WERI-Rb-1 (cell line): ENCODE results near the gene LGALS9B.
"Not testable (repeated sequence)": the region's sequence is repeated elsewhere in the genome, so short reads cannot be mapped to it uniquely, and the experiment has no call there.

Experiments used
- DNase-seq: peaks from one replicate; pipeline ENCODE4 v3.0.0-alpha.2; 2020
- H3K27ac ChIP-seq: fragments of 250-450 bp; sonication (Bioruptor Pico); 2 replicates; pipeline ENCODE4 v1.5.1; 2020; ENCODE audit warnings: mild to moderate bottlenecking, moderate library complexity
- H3K27me3 ChIP-seq: fragments of 250-450 bp; sonication (Bioruptor Pico); 2 replicates; pipeline ENCODE4 v1.5.1; 2021; ENCODE audit warnings: mild to moderate bottlenecking, low read depth, moderate library complexity; ENCODE audit not compliant: insufficient read depth, severe bottlenecking
- H3K36me3 ChIP-seq: fragments of 250-450 bp; sonication (Bioruptor Pico); 2 replicates; pipeline ENCODE4 v1.5.1; 2020; ENCODE audit warnings: mild to moderate bottlenecking, moderate library complexity
- H3K4me3 ChIP-seq: 2 replicates; pipeline ENCODE4 v1.5.1; 2011; ENCODE audit warnings: low read depth, mild to moderate bottlenecking, control low read depth, low read length
- H3K9me3 ChIP-seq: fragments of 250-450 bp; sonication (Bioruptor Pico); 2 replicates; pipeline ENCODE4 v1.5.1; 2021; ENCODE audit warnings: mild to moderate bottlenecking, moderate library complexity; ENCODE audit not compliant: severe bottlenecking

The LGALS9B gene

GRCh38 chr17:20467447-20467846 is at the start of gene LGALS9B:
TSS of gene LGALS9B (minus strand) at chr17:20467539. CDS start at chr17:20467470, 69 bp downstream.
- not testable (repeated sequence) for H3K27ac ChIP-seq, H3K9me3 ChIP-seq, H3K27me3 ChIP-seq, DNase-seq, H3K36me3 ChIP-seq, H3K4me3 ChIP-seq

- H3K27me3 ChIP-seq, H3K4me3 ChIP-seq, H3K27ac ChIP-seq, DNase-seq, H3K9me3 ChIP-seq, H3K36me3 ChIP-seq: not testable (repeated sequence)
These were observed 49.6 kb upstream of the LGALS9B start for GRCh38 chr17:20516986-20517385.

GRCh38 chr17:20515099-20515498 is 47.8 kb upstream of the LGALS9B start:
- not testable (repeated sequence) for H3K9me3 ChIP-seq, H3K27ac ChIP-seq, H3K36me3 ChIP-seq, DNase-seq, H3K27me3 ChIP-seq, H3K4me3 ChIP-seq

- H3K4me3 ChIP-seq, H3K9me3 ChIP-seq, H3K27me3 ChIP-seq, H3K36me3 ChIP-seq, H3K27ac ChIP-seq, DNase-seq: not testable (repeated sequence)
These were observed 46.2 kb upstream of the LGALS9B start for GRCh38 chr17:20513539-20513938.

GRCh38 chr17:20512378-20512777 is 45.0 kb upstream of the LGALS9B start:
- not testable (repeated sequence) for H3K27me3 ChIP-seq, H3K27ac ChIP-seq, DNase-seq, H3K9me3 ChIP-seq, H3K36me3 ChIP-seq, H3K4me3 ChIP-seq

- not testable (repeated sequence) for H3K27ac ChIP-seq, H3K4me3 ChIP-seq, H3K36me3 ChIP-seq, H3K9me3 ChIP-seq, H3K27me3 ChIP-seq, DNase-seq
These were observed 44.4 kb upstream of the LGALS9B start for GRCh38 chr17:20511778-20512177.

- H3K27ac ChIP-seq, H3K9me3 ChIP-seq, DNase-seq, H3K4me3 ChIP-seq, H3K36me3 ChIP-seq, H3K27me3 ChIP-seq: not testable (repeated sequence)
These were observed 38.0 kb upstream of the LGALS9B start for GRCh38 chr17:20505333-20505732.

- not testable (repeated sequence) for H3K27ac ChIP-seq, H3K27me3 ChIP-seq, DNase-seq
These were observed 37.2 kb upstream of the LGALS9B start for GRCh38 chr17:20504388-20505066.

GRCh38 chr17:20501896-20502295 is 34.6 kb upstream of the LGALS9B start:
- not testable (repeated sequence) for H3K27ac ChIP-seq, H3K36me3 ChIP-seq, H3K4me3 ChIP-seq, H3K9me3 ChIP-seq, H3K27me3 ChIP-seq
- DNase-seq = peak; percentile 19

More at GRCh38 chr17:20504388-20505066, 37.2 kb upstream of the LGALS9B start:
- H3K4me3 ChIP-seq, H3K9me3 ChIP-seq, H3K36me3 ChIP-seq: not testable (repeated sequence)

- H3K27ac ChIP-seq, H3K4me3 ChIP-seq, H3K36me3 ChIP-seq, H3K27me3 ChIP-seq, DNase-seq, H3K9me3 ChIP-seq: not testable (repeated sequence)
These were observed 33.0 kb upstream of the LGALS9B start for GRCh38 chr17:20500346-20500745.

- not testable (repeated sequence) for DNase-seq, H3K4me3 ChIP-seq, H3K9me3 ChIP-seq, H3K27me3 ChIP-seq, H3K27ac ChIP-seq, H3K36me3 ChIP-seq
These were observed 28.1 kb upstream of the LGALS9B start for GRCh38 chr17:20495420-20495819.

- H3K36me3 ChIP-seq = not testable (repeated sequence)
These were observed 27.4 kb upstream of the LGALS9B start for GRCh38 chr17:20494735-20495134.

GRCh38 chr17:20494147-20494546 is 26.8 kb upstream of the LGALS9B start:
- H3K36me3 ChIP-seq, H3K27me3 ChIP-seq, H3K9me3 ChIP-seq, H3K27ac ChIP-seq, H3K4me3 ChIP-seq, DNase-seq: not testable (repeated sequence)

More at GRCh38 chr17:20494735-20495134, 27.4 kb upstream of the LGALS9B start:
- H3K27ac ChIP-seq, H3K27me3 ChIP-seq, H3K9me3 ChIP-seq, DNase-seq, H3K4me3 ChIP-seq: not testable (repeated sequence)

- not testable (repeated sequence) for H3K27me3 ChIP-seq, H3K9me3 ChIP-seq, H3K27ac ChIP-seq, H3K36me3 ChIP-seq, H3K4me3 ChIP-seq, DNase-seq
These were observed 25.6 kb upstream of the LGALS9B start for GRCh38 chr17:20492971-20493370.

GRCh38 chr17:20492099-20492498 is 24.8 kb upstream of the LGALS9B start:
- not testable (repeated sequence) for DNase-seq, H3K36me3 ChIP-seq, H3K4me3 ChIP-seq, H3K27ac ChIP-seq, H3K27me3 ChIP-seq, H3K9me3 ChIP-seq
